Ishikawa (cell line): ENCODE results near the gene TTC4.

ENCODE experiments used
- CEBPB ChIP-seq: IDR thresholded peaks from 2 replicates; pipeline ENCODE4 v1.6.1; 2012
- CREB1 ChIP-seq: IDR thresholded peaks from 2 replicates; pipeline ENCODE4 v1.6.1; 2012; ENCODE audit warnings: low read depth
- EGR1 ChIP-seq: IDR thresholded peaks from 2 replicates; pipeline ENCODE4 v1.6.1; 2012
- EP300 ChIP-seq: IDR thresholded peaks from 2 replicates; pipeline ENCODE4 v1.6.1; 2012; ENCODE audit warnings: borderline replicate concordance
- FOXM1 ChIP-seq: IDR thresholded peaks from 2 replicates; pipeline ENCODE4 v1.6.1; 2012; ENCODE audit warnings: low read depth, borderline replicate concordance
- MAX ChIP-seq: IDR thresholded peaks from 2 replicates; pipeline ENCODE4 v1.6.1; 2012
- NFIC ChIP-seq: IDR thresholded peaks from 2 replicates; pipeline ENCODE4 v1.6.1; 2012
- RAD21 ChIP-seq: IDR thresholded peaks from 2 replicates; pipeline ENCODE4 v1.6.1; 2012; ENCODE audit warnings: low read depth
- REST ChIP-seq: IDR thresholded peaks from 2 replicates; pipeline ENCODE4 v1.6.1; 2012; ENCODE audit warnings: low read depth, mild to moderate bottlenecking
- TAF1 ChIP-seq: IDR thresholded peaks from 2 replicates; pipeline ENCODE4 v1.6.1; 2012; ENCODE audit warnings: low read depth, mild to moderate bottlenecking
- TCF12 ChIP-seq: IDR thresholded peaks from 2 replicates; pipeline ENCODE4 v1.6.1; 2012; ENCODE audit warnings: low read depth
- TEAD4 ChIP-seq: IDR thresholded peaks from 2 replicates; pipeline ENCODE4 v1.6.1; 2012
- USF1 ChIP-seq: IDR thresholded peaks from 2 replicates; pipeline ENCODE4 v1.6.1; 2012
- YY1 ChIP-seq: IDR thresholded peaks from 2 replicates; pipeline ENCODE4 v1.6.1; 2012; ENCODE audit warnings: low read depth
- ZBTB7A ChIP-seq: IDR thresholded peaks from 2 replicates; pipeline ENCODE4 v1.6.1; 2012; ENCODE audit warnings: low read depth

The TTC4 gene

GRCh38 chr1:54724771-54725170 is 9.1 kb downstream of the TTC4 start:
- no peak for TF ChIP-seq TCF12
- TF ChIP-seq CEBPB = no peak
- no peak for TF ChIP-seq ZBTB7A
- no peak for TF ChIP-seq USF1
- no peak for TF ChIP-seq REST
- no peak for TF ChIP-seq MAX
- TF ChIP-seq NFIC = no peak
- no peak for TF ChIP-seq TAF1

- TF ChIP-seq MAX (no peak), CEBPB (no peak), REST (no peak)
These were observed 12.4 kb downstream of the TTC4 start for GRCh38 chr1:54728027-54728426.

- TF ChIP-seq NFIC (no peak), FOXM1 (no peak), REST (no peak), MAX (no peak), RAD21 (no peak), TCF12 (no peak), CREB1 (no peak), YY1 (no peak), TEAD4 (no peak), ZBTB7A (no peak), EGR1 (no peak), USF1 (no peak), CEBPB (no peak), EP300 (no peak), TAF1 (no peak)
These were observed 21.0 kb downstream of the TTC4 start for GRCh38 chr1:54736685-54737084.

GRCh38 chr1:54738244-54738643 is 22.6 kb downstream of the TTC4 start:
- TF ChIP-seq TEAD4 (no peak), MAX (no peak), REST (no peak), EGR1 (no peak), ZBTB7A (no peak), RAD21 (no peak), USF1 (no peak), YY1 (no peak), EP300 (no peak), CEBPB (no peak), TAF1 (no peak), CREB1 (no peak), FOXM1 (no peak), NFIC (no peak), TCF12 (no peak)
